ENCODE data around the gene OLA1.
A peak's percentile ranks its signal among the peaks of the same experiment; 100 is the strongest.

Gene OLA1

GRCh38 chr2:174063492-174064092 lies 184.7 kb downstream of the OLA1 start:
- no peaks in the 10 kb centered on the region for H3K36me3 ChIP-seq
- H3K27me3 ChIP-seq (ENCODE audit: insufficient read depth, low read depth, severe bottlenecking), result no peaks in the 10 kb centered on the region
- H3K9me3 ChIP-seq (ENCODE audit: severe bottlenecking), result peaks cover 4% of the 10 kb centered on the region
- peak overlapping the region; percentile 7; the same call in 1 of the 2 replicates for H3K27ac ChIP-seq
- H3K4me3 ChIP-seq (ENCODE audit: low read depth, low read length), result no peak overlapping the region
- DNase-seq, result no peak
- no peak for TF ChIP-seq CTCF (IDR thresholded peaks at IDR 0.05; ENCODE audit: low read depth, low read length)

- Histone ChIP-seq H3K36me3 (no peaks in the 10 kb centered on the region), H3K9me3 (ENCODE audit: severe bottlenecking) (peaks cover 4% of the 10 kb centered on the region), H3K27me3 (ENCODE audit: insufficient read depth, low read depth, severe bottlenecking) (no peaks in the 10 kb centered on the region), H3K27ac (peak overlapping the region; percentile 7; the same call in 1 of the 2 replicates), H3K4me3 (ENCODE audit: low read depth, low read length) (no peak overlapping the region)
- no peak for TF ChIP-seq CTCF (IDR thresholded peaks at IDR 0.05; ENCODE audit: low read depth, low read length)
- DNase-seq, result peak; percentile 41
Measured at GRCh38 chr2:174062934-174063333, 185.4 kb downstream of the OLA1 start.

- no peak for DNase-seq
- no peaks in the 10 kb centered on the region for H3K27me3 ChIP-seq (ENCODE audit: insufficient read depth, low read depth, severe bottlenecking)
- H3K27ac ChIP-seq, result no peak overlapping the region
- H3K4me3 ChIP-seq (ENCODE audit: low read depth, low read length), result no peak overlapping the region
- TF ChIP-seq CTCF (IDR thresholded peaks at IDR 0.05; ENCODE audit: low read depth, low read length), result no peak
- peaks cover 4% of the 10 kb centered on the region for H3K9me3 ChIP-seq (ENCODE audit: severe bottlenecking)
- H3K36me3 ChIP-seq, result no peaks in the 10 kb centered on the region
Measured at GRCh38 chr2:174059884-174060244, 188.5 kb downstream of the OLA1 start.

- Histone ChIP-seq H3K9me3 (ENCODE audit: severe bottlenecking) (peaks cover 4% of the 10 kb centered on the region), H3K4me3 (ENCODE audit: low read depth, low read length) (no peak overlapping the region), H3K36me3 (no peaks in the 10 kb centered on the region), H3K27me3 (ENCODE audit: insufficient read depth, low read depth, severe bottlenecking) (no peaks in the 10 kb centered on the region), H3K27ac (no peak overlapping the region)
- DNase-seq, result no peak
- no peak for TF ChIP-seq CTCF (IDR thresholded peaks at IDR 0.05; ENCODE audit: low read depth, low read length)
Measured at GRCh38 chr2:174059178-174059883, 189.0 kb downstream of the OLA1 start.

- TF ChIP-seq CTCF (IDR thresholded peaks at IDR 0.05; ENCODE audit: low read depth, low read length), result no peak
- H3K9me3 ChIP-seq (ENCODE audit: severe bottlenecking), result peaks cover 4% of the 10 kb centered on the region
- no peaks in the 10 kb centered on the region for H3K36me3 ChIP-seq
- no peaks in the 10 kb centered on the region for H3K27me3 ChIP-seq (ENCODE audit: insufficient read depth, low read depth, severe bottlenecking)
- H3K4me3 ChIP-seq (ENCODE audit: low read depth, low read length), result no peak overlapping the region
- no peak overlapping the region for H3K27ac ChIP-seq
- DNase-seq, result no peak
Measured at GRCh38 chr2:174058456-174058855, 189.9 kb downstream of the OLA1 start.

Data from WERI-Rb-1 (cell line).